HG03571 (cell line): ENCODE data around the gene NAPG.
"Not testable (repeated sequence)": the region's sequence is repeated elsewhere in the genome, so short reads cannot be mapped to it uniquely, and the experiment has no call there.

Experiments used
- ATAC-seq: cut with Tn5 transposase; IDR thresholded peaks from one replicate; pipeline ENCODE4 v1.9.1; 2021; ENCODE audit not compliant: unreplicated experiment

NAPG gene

DNA sequence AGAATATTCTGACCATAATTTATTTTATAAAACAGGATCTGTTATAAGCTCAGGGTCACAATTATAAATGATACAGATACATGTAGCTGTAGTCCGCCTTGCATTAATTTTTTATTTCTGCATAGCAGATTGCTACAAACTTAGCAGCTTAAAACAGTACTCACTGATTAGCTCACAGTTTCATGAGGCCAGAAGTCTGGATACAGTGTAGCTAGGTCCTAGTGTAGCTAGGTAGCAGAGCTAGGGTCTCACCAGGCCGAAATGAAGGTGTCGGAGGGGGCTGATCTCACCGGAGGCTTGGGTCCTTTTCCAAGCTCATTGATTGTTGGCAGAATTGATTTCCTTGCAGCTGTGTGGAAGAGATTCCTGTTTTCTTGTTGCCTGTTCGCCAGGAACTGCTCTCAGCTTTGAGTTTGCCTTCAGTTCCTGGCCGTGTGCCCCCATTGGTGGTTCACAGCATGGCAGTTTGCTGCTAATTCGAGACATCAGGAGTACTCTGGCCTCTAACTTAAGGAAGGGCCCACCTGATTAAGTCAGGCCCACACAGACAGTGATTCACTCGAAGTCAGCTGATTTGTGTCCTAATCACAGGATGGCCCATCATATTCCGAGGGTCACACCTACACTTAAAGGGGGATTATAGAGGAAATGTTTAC, 18.4 kb downstream of the NAPG start:
- ATAC-seq: no peak

DNA sequence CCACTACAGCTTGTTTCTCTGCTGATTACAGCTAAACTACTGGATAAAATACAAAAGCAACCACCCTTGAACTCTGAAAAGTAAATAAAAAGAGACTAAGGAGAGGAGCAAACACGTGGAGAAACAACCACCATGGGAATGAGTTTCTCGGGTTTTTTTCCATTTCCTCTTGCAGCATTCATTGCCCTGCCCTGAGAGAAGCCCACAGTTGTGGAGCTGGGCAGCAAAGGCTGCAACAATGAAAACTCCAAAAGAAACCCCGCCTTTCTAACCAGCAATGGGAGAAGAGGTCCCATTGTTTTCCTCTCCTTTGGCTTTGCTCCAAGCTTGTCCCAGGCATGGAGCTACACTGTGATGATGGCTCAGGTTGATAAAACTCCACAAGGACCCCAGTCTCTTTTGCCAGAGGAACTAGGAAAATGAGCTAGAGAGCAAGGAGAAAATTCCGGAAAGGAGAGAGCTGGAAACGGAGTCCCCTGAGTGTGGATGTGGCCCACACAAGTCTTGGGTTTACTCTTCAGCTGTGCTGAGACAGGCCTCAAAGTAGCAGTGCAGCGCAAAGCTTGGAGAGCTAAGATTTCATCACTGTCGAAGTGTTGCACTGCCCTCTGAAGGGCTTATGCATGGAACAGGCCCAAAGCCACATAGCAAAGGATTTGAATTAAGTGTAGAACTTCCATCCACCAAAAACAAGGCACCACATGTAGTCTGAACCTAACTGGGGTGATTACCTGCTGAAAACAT, 20.9 kb downstream of the NAPG start:
- ATAC-seq: no peak

DNA sequence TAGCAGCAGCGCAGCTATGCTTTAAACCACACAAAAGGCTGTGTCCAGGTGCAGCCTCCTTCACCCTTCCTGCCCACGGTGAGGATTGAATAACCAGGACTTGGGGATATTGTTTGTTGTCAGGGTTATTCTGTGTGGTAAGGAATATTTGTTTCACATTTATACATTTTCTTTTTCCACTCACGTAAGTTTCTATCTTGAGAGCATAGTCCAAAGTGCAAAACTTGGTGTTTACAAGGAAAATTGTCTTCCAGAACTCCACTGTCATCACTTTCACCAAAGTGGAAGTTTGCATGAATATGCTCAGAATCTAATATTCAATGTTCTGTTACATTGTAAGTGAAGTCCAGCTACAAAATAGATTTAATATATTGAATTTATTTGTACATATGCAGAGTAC, 26.4 kb downstream of the NAPG start:
- no peak for ATAC-seq

DNA sequence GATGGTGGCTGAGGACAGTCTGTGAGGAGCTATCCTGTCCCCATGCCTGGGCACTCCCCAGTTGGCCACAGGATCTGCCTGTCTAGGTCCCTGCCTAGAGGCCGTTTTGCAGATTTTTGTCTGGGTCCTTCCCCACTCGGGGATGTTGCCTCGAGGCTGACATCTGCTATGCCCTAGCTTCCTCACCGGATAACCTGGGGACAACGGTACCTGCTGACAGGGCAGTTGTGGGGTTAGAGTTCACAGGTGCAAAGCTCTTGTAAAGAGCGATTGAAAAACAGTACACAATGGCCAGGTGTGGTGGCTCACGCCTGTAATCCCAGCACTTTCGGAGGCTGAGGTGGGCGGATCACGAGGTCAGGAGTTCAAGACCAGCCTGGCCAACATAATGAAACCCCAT, 30.4 kb downstream of the NAPG start:
- ATAC-seq: not testable (repeated sequence)

DNA sequence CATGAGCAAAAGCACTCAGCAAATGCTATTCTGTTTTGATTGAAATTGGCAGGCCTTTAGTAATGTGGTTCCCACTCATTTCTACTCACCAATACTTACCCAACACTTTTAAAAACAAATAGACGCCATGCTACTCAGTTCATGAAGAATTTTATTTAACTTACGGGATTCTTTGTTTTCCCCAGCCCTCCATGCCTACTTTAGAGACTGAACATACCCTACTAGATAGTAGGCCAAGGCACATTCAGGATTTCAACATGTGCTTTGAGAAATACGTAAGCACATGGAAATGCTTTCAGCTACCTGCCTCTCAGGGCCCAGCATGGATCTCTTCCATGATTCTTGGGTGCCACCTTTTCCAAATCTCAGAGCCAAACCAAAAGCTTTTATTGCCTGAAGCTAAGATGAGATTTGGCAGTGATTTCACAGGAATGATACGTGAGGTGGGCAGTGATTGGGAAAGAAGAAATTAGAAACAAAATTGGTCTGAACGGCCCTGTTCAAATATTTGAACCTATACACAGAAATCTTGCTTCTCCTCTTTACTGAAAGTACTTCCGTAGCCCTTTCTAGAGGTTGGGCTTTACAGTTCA, 31.4 kb downstream of the NAPG start:
- no peak for ATAC-seq

DNA sequence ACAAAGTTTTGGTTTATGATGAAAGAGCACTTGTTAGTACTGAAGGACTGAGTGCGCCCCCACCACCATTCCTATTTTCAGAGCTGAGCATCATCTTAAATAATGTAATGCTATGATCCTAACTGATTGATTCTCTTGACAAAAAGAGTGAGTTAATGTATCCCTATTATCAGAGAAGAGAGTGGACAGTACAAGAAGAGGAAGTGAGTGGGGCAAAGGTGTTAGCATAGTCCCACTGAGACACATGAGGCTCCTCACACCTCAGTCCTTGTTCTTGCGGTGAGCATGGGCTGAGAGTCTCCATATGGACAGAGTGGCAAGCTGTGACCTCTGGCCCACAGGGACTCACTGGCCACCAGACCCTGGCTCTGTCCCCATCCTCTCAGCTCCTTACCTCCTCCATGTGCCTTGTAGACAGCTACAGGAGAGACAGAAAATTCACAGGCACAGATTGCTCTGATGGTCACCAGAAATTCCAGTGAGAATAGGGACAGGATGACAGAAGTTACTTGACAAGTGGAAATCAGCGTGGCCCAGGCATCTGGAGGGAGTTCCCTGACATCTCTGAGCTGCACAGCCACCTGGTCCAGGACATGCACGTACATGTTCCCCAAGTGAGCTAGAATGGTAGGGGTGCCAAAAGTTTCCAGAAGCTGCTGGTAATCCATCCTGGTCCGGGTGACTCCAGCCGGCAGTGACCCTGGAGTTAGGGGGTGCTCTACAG, 32.6 kb downstream of the NAPG start:
- no peak for ATAC-seq

DNA sequence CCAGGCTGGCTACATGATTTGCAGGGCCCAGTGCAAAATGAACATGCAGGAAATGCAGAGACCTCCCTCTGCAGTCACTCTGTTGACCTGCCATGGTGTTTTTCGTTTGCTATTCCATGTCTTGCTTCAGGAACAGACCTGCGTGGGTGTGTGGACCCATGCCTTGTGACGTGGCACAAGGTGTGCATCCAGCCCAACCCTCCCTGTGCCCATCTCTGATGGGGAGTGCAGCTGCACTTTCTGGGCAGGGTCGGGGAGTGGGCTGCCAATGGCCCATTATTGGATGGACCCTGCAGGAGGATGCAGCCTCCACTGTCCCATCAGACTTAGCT, 33.1 kb downstream of the NAPG start:
- ATAC-seq: no peak

DNA sequence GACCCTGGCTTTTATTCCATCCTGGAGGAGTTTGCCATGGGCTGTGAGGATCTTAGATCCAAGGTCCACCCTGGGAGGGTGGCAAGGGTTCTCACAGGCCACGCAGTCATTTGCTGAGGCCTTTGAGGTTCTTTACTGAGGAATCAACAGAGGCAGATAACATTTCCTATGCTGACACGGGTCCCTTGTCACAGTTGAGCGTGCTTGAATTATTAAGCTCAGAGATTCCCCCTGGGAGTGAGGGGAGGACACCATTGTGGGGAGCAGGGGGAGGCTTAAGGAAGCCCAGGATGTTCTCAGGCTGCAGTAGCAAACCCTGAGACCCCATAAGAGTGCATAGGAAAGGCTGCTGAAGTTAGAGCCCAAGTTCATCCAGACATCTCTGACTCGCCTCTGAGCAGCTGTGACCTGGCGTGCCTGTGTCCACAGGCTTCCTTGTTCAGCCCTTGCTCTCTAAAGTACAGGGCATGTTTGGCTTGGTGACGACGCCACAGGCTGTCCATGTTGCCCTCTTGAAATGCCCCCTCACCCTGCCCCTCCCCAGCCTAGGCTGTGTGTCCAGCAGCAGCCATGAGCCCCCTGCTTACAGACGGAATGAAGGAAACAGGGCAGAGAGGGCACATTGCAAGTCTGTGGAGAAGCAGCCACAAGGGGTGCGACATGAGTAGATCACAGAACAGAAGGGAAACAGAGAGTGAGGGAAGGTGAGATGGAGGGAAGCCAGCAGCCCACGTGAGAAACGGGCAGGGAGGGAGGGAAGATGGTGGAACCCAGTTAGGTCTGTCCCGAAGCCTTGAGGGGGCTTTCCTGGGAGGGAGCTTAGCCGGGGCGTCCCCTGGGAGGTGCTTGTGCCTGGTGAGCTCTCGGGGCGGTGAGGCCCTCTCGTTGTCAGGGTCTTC, 34.0 kb downstream of the NAPG start:
- ATAC-seq: no peak

DNA sequence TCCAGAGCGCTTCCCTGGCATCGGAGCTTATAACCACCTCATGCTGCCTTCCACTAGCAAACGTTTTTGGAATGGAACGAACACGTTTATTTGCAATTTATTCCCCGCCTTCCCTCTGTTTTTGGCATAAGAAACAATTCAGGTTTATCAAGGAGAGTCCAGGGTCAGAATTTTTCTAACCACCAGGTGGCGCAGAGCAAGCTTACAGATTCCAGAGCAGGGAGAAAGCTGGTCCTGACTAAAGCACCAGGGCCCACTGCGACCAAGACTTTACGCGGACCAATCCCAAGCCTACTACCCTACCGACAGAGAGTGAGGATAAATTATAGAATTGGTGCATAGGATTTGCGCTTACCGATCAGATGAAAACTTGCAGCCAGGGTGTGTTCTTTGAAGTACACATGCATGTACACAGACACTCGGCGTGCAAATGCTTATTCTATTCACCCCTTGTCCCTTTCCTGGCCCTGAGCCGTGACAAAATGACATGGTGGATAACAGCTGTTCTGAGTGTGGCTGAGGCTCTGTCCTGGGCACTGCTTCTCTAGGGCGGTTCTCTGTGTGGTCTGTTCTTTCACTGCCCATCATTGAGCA, 34.7 kb downstream of the NAPG start:
- no peak for ATAC-seq

DNA sequence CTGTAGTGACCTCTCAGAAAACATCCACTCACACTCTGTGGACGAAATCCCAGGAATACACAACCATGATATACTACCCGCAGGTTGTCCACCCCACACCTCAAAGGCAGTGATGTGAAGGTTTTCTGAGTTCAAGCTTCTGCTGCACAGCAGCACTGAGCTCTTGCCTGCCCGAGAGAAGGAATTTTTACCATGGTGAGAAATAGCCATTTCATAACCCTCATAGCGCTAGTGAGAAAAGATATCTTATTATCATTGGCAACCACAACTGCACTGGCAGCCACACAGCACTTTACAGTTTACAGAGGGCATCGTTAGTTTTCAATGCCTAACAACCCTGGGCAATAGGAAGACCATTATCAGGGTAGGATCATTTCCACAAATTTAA, 36.9 kb downstream of the NAPG start:
- no peak for ATAC-seq

DNA sequence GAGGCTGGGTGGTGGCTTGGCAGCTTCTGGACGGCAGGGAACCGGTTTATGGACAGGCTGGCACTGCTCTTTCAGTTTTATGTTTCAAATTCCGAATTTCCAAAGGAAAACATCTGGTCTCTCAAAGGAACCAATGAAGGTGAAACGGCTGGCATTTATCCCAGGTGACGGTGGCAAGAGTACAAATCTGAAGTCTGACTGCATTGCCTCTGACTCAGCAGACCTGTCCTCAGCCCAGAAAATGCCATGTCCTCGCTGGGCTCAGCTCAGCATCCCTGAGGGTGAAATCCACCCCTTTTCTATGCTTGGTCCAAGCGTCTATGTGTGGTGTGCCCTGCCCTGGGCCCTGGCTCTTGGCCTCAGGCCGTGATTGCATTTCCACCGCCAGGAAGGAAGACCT, 38.1 kb downstream of the NAPG start:
- no peak for ATAC-seq

DNA sequence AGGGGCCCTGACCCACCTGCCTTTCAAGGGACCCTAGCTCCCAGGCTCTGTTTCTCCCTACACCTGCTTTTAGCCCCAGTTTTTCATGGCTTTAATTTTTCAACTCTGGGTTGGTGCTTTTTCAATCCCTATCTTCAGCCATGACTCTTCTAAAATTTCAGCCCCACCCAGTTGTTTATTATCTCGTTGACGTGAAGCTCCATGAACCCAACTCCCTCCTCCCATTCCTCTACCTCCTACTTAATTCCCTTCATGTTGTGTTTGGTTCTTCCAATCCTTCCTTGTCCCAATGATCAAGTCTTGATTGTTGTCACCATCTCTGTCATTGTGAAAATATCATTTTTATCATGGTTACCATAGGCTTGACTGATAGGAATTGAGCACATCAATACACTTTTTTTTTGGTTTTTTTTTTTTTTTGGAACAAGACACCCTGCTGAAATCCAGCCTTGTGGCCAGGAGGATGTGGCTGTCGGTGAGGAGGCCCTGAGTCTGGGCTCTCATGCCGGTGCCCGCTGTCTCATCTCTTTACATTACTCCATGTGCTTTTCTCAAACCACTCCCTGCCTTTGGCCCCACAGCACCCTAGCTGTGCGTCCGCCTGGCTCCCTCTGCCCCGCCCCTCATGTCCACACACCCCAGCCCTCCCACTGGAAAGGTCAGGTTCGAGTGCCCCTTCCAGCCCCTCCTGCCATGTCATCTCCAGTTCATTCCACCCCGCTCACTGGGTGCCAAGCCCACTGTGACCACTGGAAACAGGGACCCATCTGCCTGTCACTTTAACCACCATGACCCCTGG, 39.3 kb downstream of the NAPG start:
- no peak for ATAC-seq

DNA sequence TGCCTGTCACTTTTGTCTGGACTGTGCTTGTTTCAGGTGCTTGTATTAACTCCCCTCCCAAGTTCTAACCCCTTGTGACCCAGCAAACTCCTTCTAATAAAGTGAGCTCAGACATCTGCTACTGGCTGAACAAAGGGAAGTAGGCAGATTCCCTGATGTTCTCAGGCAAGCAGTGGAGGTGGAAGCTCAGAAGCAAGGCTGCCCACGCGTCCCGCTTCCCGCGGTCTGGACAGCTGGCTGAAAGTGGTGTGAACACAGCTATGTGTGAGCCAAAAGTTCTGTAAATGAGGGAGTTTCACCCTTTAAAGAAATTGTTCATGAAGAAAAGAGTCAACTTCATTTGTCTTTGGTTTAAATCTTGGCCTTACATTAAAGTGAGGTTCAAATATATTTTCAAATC, 40.0 kb downstream of the NAPG start:
- no peak for ATAC-seq

DNA sequence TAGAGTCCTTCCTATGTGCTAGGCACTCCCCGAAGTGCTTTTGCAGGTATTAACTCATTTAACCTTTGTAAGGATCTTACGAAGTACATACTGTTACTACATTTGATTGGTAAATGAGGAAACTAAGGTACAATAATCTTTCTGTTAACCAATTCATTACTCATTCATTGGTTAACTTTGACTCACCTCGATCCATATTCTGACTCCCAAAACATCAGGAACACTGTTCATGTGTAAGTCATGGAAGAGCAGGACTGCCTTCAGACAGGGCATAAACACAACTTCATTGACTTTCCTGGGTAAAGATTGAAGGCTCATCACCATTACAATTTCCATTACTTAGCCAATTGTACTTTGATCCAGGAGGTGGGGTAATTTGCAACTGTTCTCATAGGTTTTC, 40.6 kb downstream of the NAPG start:
- ATAC-seq: no peak

DNA sequence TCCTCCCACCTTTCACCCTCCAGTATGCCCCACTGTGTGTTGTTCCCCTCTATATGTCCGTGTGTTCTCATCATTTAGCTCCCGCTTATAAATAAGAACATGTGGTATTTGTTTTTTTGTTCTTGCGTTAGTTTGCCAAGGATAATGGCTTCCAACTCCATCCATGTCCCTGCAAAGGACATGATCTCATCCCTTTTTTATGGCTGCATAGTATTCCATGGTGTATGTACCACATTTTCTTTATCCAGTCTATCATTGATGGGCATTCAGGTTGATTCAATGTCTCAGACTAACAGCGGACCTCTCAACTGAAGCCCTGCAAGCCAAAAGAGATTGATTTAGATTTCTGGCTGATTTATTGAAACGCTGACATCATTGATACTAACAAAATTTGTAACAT, 44.1 kb downstream of the NAPG start:
- not testable (repeated sequence) for ATAC-seq

DNA sequence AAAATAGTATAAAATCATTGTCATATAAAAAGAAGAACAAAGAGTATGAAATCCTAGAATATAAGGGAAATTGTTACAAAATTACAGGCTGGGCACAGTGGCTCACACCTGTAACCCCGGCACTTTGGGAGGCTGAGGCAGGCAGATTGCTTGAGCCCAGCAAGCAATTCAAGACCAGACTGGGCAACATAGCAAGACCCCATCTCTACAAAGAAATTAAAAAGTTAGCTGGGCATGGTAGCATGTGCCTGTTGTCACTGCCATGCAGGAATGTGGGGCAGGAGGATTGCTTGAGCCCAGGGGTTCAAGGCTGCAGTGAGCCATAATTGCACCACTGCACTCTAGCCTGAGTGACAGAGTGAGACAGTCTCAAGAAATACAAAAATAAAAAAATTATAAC, 44.8 kb downstream of the NAPG start:
- ATAC-seq: no peak

DNA sequence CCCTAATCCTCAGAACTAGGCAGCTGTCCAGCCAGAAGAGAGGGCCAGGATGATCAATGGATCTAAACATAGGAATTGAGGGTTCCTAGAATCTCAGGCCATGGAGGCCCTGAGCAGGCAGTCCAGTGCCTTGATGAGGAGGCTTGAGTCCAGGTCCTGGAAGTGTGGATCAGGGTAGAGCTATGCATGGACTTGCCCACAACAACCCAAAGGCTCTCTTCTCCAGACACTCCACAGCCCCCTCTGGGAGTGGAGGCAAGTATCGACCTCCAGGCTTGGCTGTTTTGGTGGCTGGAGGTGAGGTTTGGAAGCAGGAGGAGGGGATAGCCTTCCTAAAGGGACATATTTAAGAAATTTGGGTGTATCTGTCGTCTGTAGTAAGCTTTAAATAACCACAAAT, 45.7 kb downstream of the NAPG start:
- no peak for ATAC-seq

DNA sequence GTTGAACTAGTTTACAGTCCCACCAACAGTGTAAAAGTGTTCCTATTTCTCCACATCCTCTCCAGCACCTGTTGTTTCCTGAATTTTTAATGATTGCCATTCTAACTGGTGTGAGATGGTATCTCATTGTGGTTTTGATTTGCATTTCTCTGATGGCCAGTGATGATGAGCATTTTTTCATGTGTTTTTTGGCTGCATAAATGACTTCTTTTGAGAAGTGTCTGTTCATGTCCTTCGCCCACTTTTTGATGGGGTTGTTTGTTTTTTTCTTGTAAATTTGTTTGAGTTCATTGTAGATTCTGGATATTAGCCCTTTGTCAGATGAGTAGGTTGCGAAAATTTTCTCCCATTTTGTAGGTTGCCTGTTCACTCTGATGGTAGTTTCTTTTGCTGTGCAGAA, 47.4 kb downstream of the NAPG start:
- ATAC-seq: not testable (repeated sequence)

DNA sequence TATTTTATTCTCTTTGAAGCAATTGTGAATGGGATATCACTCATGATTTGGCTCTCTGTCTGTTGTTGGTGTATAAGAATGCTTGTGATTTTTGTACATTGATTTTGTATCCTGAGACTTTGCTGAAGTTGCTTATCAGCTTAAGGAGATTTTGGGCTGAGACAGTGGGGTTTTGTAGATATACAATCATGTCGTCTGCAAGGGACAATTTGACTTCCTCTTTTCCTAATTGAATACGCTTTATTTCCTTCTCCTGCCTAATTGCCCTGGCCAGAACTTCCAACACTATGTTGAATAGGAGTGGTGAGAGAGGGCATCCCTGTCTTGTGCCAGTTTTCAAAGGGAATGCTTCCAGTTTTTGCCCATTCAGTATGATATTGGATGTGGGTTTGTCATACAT, 48.6 kb downstream of the NAPG start:
- not testable (repeated sequence) for ATAC-seq
